Fibroblast of the aortic adventitia (primary cell): ENCODE data around the gene CYTH4. TPM values are rescaled to one million over a fixed set of nuclear protein-coding genes. Genes with fewer than 3 reads are reported as not detected.
"Not testable (repeated sequence)": the region's sequence is repeated elsewhere in the genome, so short reads cannot be mapped to it uniquely, and the experiment has no call there.

Experiments used
- DNase-seq: peaks from one replicate; pipeline ENCODE4 v3.0.0-alpha.2; 2010; ENCODE audit warnings: low read depth
- H3K4me3 ChIP-seq: 2 replicates; pipeline ENCODE4 v1.5.1; 2011; ENCODE audit warnings: low read depth, mild to moderate bottlenecking, control low read depth, low read length, moderate library complexity
- total RNA-seq: library from RNA; depleted of rRNA; stranded (reverse); fragments of >200 nt; gene quantifications from 2 replicates; pipeline ENCODE4 v1.2.3, GENCODE V29; 2012; ENCODE audit warnings: low replicate concordance
- TF ChIP-seq, protein P1 (sequence below): IDR thresholded peaks from 2 replicates; pipeline ENCODE4 v1.5.1; 2011; ENCODE audit warnings: mild to moderate bottlenecking, low read length, control low read depth, inconsistent platforms; ENCODE audit not compliant: insufficient read depth

Gene CYTH4, protein sequence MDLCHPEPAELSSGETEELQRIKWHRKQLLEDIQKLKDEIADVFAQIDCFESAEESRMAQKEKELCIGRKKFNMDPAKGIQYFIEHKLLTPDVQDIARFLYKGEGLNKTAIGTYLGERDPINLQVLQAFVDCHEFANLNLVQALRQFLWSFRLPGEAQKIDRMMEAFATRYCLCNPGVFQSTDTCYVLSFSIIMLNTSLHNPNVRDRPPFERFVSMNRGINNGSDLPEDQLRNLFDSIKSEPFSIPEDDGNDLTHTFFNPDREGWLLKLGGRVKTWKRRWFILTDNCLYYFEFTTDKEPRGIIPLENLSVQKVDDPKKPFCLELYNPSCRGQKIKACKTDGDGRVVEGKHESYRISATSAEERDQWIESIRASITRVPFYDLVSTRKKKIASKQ
- 0.25 and 0.72 TPM in 2 replicates for total RNA-seq

DNA sequence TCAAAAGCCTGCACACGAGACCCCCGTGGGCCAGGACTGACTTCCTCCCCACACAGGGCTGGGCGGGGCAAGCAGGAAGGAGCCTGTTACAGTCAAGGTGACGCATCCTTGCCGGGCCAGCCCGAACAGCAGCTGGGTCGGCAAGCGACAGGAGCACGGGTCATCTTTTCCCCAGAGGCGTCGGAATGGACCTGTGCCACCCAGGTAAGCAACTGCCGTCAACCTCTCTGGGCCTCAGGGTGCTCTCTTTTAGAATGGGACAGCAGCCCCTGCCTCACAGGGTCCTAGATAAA is at the start of gene CYTH4:
CYTH4 (plus strand) TSS at position 124 of the 293 bp plus-strand sequence; CDS start at position 186, 62 bp downstream.
- H3K4me3 ChIP-seq, result no peak within 1 kb of the TSS
- TF ChIP-seq, protein P1, sequence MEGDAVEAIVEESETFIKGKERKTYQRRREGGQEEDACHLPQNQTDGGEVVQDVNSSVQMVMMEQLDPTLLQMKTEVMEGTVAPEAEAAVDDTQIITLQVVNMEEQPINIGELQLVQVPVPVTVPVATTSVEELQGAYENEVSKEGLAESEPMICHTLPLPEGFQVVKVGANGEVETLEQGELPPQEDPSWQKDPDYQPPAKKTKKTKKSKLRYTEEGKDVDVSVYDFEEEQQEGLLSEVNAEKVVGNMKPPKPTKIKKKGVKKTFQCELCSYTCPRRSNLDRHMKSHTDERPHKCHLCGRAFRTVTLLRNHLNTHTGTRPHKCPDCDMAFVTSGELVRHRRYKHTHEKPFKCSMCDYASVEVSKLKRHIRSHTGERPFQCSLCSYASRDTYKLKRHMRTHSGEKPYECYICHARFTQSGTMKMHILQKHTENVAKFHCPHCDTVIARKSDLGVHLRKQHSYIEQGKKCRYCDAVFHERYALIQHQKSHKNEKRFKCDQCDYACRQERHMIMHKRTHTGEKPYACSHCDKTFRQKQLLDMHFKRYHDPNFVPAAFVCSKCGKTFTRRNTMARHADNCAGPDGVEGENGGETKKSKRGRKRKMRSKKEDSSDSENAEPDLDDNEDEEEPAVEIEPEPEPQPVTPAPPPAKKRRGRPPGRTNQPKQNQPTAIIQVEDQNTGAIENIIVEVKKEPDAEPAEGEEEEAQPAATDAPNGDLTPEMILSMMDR, result no peak
- no peak for DNase-seq

DNA sequence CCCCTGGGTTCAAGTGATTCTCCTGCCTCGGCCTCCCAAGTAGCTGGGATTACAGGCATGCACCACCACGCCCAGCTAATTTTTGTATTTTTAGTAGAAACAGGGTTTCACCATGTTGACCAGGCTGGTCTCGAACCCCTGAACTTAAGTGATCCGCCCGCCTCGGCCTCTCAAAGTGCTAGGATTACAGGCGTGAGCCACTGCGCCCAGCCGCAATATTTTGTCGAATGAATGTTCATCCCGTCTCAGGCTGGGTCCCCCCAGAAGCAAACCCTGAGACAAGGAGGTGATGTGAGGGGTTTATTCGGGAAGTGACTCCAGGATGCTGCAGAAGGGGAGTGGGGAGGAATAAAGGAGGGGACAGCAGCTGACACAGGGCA is 48.9 kb upstream of the CYTH4 start:
- H3K4me3 ChIP-seq, DNase-seq: not testable (repeated sequence)

DNA sequence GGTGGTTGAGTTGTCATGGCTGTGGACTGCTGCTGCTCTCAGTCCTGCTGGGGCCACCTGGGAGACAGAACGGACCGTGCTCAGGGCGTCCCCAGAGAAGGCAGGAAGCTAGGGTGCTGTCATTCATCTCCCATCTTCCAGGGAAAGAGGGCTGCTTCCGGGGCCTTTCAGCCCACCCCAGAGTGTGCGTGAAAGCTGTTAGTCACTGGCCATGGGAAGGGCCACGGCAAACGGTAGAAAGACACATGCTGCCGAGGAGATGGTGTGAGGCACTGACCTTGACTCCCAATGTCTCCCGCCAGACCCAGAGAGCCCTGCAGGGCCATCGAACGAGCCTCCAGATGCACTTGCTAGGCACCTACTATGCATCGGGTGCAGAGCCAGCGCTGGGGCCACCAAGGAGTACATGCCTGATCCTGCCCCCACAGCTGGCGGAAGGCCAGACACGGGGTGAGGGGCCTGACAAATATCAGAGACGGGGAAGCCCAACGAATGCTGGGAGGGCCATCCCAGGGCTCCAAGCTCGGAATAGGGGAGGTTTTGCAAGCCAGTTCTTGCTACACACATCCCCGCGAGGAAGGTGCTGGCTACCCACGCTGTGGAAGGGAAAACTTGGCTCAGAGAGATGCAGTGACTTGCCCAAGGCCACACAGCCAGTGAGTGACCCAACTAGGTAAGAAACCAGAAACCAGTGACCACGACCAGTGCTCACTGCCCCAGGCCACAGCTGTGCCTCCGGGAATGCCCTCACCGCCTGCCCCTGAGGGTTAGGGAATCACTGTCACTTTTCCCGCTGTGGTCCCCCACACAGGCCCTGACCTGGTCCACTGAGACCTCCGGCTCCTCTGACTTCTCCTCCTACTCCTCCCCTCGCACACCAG is 48.3 kb upstream of the CYTH4 start:
- no peak overlapping the region for H3K4me3 ChIP-seq
- DNase-seq, result no peak
- TF ChIP-seq, protein P1, result no peak

DNA sequence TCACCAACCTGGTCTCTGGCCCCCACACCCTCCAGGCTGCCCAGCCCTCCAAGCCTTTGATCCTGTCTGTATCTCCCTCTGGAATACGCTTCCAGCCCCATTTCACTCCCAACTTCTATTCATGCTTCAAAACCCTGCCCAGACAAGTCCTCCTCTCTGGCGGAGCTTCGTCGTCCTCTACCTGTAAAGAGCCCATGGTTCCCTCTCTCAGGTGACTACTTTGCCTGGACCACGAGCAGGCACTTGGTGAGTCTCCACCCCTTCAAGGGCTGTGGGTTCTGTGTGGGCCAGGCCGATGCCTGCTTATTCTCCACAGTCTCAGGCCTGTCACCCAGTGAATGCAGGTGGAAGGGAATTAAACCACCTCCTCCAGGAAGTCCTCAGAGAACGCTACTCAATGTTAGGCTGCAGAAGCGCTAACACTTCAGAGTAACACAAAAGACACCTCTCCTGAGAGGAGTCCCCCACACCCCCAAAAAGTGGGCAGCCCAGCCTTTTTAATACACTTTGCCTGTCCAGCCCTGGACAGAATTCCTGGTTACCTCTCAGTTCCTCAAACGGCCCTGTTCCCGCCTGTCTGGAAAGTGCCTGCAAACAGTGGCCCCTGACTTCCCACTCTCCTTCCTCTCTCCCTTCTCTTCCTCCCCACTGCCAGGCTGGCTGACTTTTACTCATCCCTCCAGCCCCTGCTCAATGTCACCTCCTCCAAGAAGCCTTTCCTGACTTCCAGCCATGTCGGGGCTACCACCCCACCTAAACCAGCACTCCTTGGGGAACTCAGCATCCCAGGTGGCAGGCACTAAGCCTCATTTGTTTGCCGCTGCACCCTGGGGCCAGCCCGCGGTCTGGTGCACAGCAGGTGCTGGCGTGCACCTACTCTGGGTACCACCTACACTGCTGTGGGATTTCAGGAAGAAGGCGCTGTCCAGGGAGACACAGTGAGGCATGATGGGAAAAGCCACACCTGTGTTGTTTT is 47.3 kb upstream of the CYTH4 start:
- DNase-seq, result no peak
- no peak overlapping the region for H3K4me3 ChIP-seq
- TF ChIP-seq, protein P1, result no peak

DNA sequence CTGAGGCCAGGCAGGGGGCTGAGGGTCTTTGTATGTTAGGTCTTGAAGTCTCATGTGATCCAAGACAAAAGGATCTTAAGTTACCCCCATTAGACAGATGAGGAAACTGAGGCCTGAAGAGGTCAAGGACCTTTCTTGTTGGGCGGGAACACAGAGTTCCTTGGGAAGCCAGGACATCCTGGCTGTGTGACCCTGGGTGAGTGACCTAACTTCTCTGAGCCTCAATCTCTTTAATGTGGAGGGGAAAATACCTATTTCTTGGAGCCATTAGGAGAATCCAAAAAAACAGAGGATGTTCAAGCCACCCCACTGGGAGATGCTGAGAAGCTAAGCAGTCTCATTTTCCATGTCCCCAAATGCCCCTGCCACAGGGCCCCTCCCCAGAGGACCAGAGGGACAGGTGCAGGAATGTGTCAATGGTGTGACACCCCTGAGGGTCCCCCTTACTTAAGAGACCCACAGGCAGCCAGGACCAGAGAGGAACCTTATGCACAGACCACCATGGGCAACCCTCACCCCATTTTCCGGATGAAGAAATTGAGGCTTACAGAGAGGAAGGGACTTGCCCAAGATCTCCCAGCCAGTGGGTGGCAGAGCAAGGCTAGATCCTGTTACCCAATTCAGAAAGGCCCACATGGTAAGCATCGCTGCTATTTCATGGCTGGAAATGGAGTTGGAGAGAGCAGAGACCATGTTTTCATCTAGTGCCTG is 46.3 kb upstream of the CYTH4 start:
- H3K4me3 ChIP-seq, result no peak overlapping the region
- DNase-seq, result no peak
- TF ChIP-seq, protein P1, result no peak

DNA sequence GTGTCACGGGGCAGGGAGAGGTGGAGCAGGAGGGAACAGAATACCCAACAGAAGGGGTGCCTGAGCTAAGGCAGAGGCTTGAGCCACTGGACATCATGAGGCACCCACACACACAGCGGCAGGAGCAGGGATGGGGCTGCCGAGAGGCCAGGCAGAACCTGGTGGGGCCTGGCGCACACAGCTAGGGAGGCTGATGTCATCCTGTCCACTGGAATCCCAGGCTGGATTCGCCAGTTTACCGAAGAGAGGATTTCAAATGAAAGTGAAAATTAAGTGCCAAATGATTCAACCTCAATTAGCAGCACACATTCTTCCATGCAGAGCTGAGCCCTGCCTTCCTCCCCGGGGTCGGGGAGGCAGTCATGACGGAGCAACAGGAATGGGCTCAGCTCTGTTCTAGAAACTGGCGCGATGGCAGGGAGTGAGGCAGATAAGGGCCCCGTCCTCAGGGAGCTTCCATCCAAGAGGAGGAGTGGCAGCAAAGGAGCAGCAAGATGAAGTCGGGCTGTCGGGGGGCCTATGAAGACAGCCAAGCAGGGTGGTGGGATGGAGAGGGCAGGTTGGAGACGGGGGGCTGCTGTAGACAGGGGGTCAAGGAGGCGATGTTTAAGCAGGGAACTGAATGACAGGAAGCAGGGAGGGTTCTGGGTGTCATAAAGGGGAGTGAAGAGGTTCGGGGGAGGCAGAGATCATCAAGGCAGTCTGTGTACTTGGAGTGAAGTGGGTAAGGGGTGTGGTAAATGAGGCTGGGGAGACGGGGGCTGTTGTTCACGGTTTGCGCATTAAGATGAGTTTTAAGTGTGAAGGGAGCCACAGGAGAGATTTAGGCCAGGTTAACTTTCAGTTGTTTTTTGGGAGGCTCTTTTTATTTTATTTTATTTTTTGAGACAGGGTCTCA is 44.7 kb upstream of the CYTH4 start:
- peak; percentile 43 for DNase-seq
- H3K4me3 ChIP-seq, result no peak overlapping the region
- TF ChIP-seq, protein P1, result no peak
